ENCODE results near the gene INTS1. TPM values are rescaled to one million over a fixed set of nuclear protein-coding genes. Genes with fewer than 3 reads are reported as not detected.

Gene INTS1
- total and polyA plus RNA-seq, 4 experiments from 2014 or later, result 6.0 to 137 (median 82.2) TPM

DNA sequence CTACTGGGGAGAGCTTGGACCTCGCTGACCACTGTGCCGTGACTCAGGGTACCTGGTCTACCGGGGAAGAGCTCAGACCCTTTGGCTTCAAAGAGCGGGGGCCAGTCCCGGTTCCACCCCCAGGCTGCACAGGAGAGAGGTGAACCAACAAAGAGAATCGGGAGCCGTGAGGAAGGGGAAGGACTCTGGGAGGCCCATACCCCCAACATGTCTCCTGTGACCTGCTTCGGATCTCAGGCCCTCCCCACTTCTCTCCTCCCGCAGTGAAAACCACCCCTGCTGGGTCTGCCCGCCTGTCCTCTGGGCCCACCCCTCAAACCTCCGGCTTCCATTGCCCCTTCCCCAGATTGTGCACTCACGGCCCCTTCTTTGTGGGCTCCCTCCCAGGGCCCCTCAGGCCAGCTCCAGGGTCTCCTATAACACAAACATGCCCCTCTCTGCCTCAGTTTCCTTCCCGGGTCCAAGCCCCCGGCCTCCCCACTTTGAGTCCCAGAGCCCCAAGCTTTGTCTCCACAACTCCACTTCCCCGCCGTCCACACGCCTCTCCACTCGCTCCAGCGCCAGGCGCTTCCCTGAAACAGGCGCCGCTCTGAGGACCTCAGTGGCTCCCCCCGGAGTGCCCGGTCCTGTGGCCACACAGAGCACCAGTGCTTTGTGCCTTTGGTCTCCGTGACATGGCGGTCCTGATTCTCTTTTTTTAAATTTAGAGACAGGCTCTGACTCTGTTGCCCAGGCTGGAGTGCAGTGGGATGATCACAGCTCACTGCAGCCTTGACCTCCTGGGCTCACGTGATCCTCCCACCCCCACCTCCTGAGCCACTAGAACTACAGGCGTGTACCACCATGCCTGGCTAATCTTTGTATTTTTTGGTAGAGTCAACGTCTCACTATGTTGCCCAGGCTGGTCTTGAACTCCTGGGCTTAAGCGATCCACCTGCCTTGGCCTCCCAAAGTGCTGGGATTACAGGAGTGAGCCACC, 7.5 kb upstream of the INTS1 start:
- no peaks in the 10 kb centered on the region for H3K27me3 ChIP-seq (ENCODE audit: insufficient read depth, low read length)
- POLR2A ChIA-PET (ENCODE audit: partially characterized antibody), result no interaction called here
- peaks cover 22% of the 10 kb centered on the region for H3K4me1 ChIP-seq (ENCODE audit: insufficient read depth, low read length)
- peak overlapping the region in 4 of 7 donors; percentile 47 to 61 (median 52) for H3K27ac Mint-ChIP-seq
- H3K9me3 Mint-ChIP-seq, result no peaks in the 10 kb centered on the region
- no peaks in the 10 kb centered on the region for H3K9me3 ChIP-seq (ENCODE audit: control insufficient read depth in 1 of 2, low read length in 2 of 2)
- H3K27ac ChIP-seq (ENCODE audit: low read depth, low read length), result no peak overlapping the region
- no peak overlapping the region for H3K4me3 ChIP-seq (ENCODE audit: low read length in 2 of 2)
- H3K4me1 Mint-ChIP-seq, result peaks cover 4 to 28% (median 16%) of the 10 kb centered on the region in 4 donors
- CTCF ChIA-PET (ENCODE audit: partially characterized antibody), result interaction anchor here (0.6 to 1.0 kb wide), 2 partner anchors 67 to 72 kb away, joined by 3 read pairs; no protein-coding TSS in a partner anchor
- no peaks in the 10 kb centered on the region for H3K36me3 ChIP-seq (ENCODE audit: insufficient read depth, low read length)
- H3K36me3 Mint-ChIP-seq, result no peaks in the 10 kb centered on the region
- H3K27me3 Mint-ChIP-seq, result no peaks in the 10 kb centered on the region
- intact Hi-C loops (cut with micrococcal nuclease), result no loop called here
- peak in 1 of 5 donors; percentile 14 for DNase-seq
- no peak overlapping the region for H3K4me3 Mint-ChIP-seq

DNA sequence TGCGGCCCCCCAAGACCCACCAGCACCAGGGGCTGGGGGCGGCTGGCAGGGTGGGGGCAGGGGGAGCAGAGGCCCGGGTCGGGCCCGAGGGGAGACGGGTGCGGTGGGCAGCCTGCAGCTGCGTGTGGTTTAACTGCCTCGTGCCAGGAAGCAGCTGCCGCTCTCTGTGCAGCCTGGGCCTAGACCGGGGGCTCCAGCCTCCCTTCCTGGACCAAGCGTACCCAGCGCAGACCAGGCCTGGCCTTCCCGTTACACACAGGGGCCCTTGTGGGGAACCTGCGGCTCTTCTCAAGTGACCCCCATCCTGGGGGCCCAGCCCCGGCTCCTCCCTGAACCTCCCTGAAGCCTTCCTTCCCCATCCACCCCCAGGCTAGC, 6.6 kb upstream of the INTS1 start:
- Mint-ChIP-seq H3K27ac (no peak overlapping the region), H3K27me3 (no peaks in the 10 kb centered on the region), H3K9me3 (peaks cover 0 to 1% (median 0%) of the 10 kb centered on the region in 8 donors), H3K36me3 (no peaks in the 10 kb centered on the region), H3K4me1 (peaks cover 6 to 33% (median 19%) of the 10 kb centered on the region in 4 donors), H3K4me3 (no peak overlapping the region)
- no peaks in the 10 kb centered on the region for H3K27me3 ChIP-seq (ENCODE audit: insufficient read depth, low read length)
- peaks cover 29% of the 10 kb centered on the region for H3K4me1 ChIP-seq (ENCODE audit: insufficient read depth, low read length)
- intact Hi-C loops (cut with micrococcal nuclease), result no loop called here
- CTCF ChIA-PET (ENCODE audit: partially characterized antibody), result interaction anchor here (1.6 kb wide), 1 partner anchor 37 kb away, joined by 4 read pairs; no protein-coding TSS in a partner anchor
- H3K27ac ChIP-seq (ENCODE audit: low read depth, low read length), result no peak overlapping the region
- peak in 1 of 5 donors; percentile 31 for DNase-seq
- no peaks in the 10 kb centered on the region for H3K36me3 ChIP-seq (ENCODE audit: insufficient read depth, low read length)
- H3K9me3 ChIP-seq (ENCODE audit: control insufficient read depth in 1 of 2, low read length in 2 of 2), result no peaks in the 10 kb centered on the region
- POLR2A ChIA-PET (ENCODE audit: partially characterized antibody), result interaction anchor here (0.5 kb wide), 1 partner anchor 16 kb away, joined by 3 read pairs; no protein-coding TSS in a partner anchor
- H3K4me3 ChIP-seq (ENCODE audit: low read length in 2 of 2), result no peak overlapping the region

DNA sequence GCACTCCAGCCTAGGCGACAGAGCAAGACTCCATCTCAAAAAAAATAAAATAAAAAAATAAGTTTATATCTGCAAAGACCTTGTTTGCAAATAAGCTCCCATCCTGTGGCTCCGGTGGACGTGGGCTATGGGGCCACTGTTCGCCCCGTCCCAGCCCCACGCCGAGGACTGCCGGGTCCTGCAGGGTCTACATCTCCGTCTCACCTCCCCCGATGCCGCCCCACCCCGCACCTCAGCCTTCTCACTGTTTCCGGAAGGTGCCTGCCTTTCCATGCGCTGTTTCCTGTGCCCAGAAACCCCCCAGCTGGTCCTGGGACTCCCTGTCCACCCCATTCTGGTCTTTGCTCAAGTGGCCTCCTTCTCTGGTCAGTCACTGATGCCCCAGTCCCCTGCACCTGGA, 5.0 kb upstream of the INTS1 start:
- Mint-ChIP-seq H3K4me1 (peaks cover 8 to 36% (median 21%) of the 10 kb centered on the region in 4 donors), H3K9me3 (peaks cover 0 to 3% (median 0%) of the 10 kb centered on the region in 8 donors), H3K4me3 (no peak overlapping the region), H3K36me3 (peaks cover 0 to under 1% of the 10 kb centered on the region in 2 donors), H3K27me3 (no peaks in the 10 kb centered on the region), H3K27ac (peak overlapping the region in 1 of 7 donors; percentile 66)
- ChIA-PET POLR2A (ENCODE audit: partially characterized antibody) (no interaction called here), CTCF (ENCODE audit: partially characterized antibody) (interaction anchor here (0.6 to 1.6 kb wide), 2 partner anchors 35 to 247 kb away, joined by 3 to 4 read pairs; no protein-coding TSS in a partner anchor)
- H3K27me3 ChIP-seq (ENCODE audit: insufficient read depth, low read length), result no peaks in the 10 kb centered on the region
- H3K9me3 ChIP-seq (ENCODE audit: control insufficient read depth in 1 of 2, low read length in 2 of 2), result no peaks in the 10 kb centered on the region
- H3K4me1 ChIP-seq (ENCODE audit: insufficient read depth, low read length), result peaks cover 30% of the 10 kb centered on the region
- no peak overlapping the region for H3K4me3 ChIP-seq (ENCODE audit: low read length in 2 of 2)
- DNase-seq, result peak in 1 of 5 donors; percentile 1
- no peak overlapping the region for H3K27ac ChIP-seq (ENCODE audit: low read depth, low read length)
- intact Hi-C loops (cut with micrococcal nuclease), result no loop called here
- H3K36me3 ChIP-seq (ENCODE audit: insufficient read depth, low read length), result no peaks in the 10 kb centered on the region

DNA sequence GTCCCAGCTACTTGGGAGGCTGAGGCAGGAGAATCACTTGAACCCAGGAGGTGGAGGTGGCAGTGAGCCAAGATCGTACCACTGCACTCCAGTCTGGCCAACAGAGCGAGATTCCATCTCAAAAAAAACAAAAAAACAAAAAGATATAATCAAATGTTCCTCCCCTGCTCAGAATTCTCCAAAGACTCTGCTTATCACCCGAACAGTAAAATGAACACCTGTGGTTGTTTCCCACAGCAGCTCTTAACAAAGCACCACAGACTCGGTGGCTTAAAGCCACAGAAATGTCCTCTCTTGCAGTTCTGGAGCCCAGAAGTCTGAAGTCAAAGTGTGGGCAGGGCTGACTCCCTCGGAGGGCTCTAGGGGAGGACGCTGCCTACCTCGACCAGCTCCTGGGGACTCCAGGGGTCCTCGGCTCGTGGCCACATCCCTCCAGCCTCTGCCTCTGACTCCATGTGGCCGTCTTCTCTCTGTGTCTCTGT, 4.1 kb upstream of the INTS1 start:
- POLR2A ChIA-PET (ENCODE audit: partially characterized antibody), result no interaction called here
- H3K9me3 Mint-ChIP-seq, result peaks cover 0 to 3% (median 0%) of the 10 kb centered on the region in 8 donors
- H3K27me3 ChIP-seq (ENCODE audit: insufficient read depth, low read length), result no peaks in the 10 kb centered on the region
- H3K27me3 Mint-ChIP-seq, result no peaks in the 10 kb centered on the region
- H3K4me1 ChIP-seq (ENCODE audit: insufficient read depth, low read length), result peaks cover 32% of the 10 kb centered on the region
- no peaks in the 10 kb centered on the region for H3K9me3 ChIP-seq (ENCODE audit: control insufficient read depth in 1 of 2, low read length in 2 of 2)
- no peak overlapping the region for H3K27ac ChIP-seq (ENCODE audit: low read depth, low read length)
- H3K4me3 Mint-ChIP-seq, result no peak overlapping the region
- intact Hi-C loops (cut with micrococcal nuclease), result no loop called here
- no peaks in the 10 kb centered on the region for H3K36me3 ChIP-seq (ENCODE audit: insufficient read depth, low read length)
- DNase-seq, result peak in 1 of 5 donors; percentile 17
- CTCF ChIA-PET (ENCODE audit: partially characterized antibody), result no interaction called here
- no peak overlapping the region for H3K4me3 ChIP-seq (ENCODE audit: low read length in 2 of 2)
- peak overlapping the region in 2 of 7 donors; percentile 25 to 66 for H3K27ac Mint-ChIP-seq
- peaks cover 8 to 34% (median 21%) of the 10 kb centered on the region in 4 donors for H3K4me1 Mint-ChIP-seq
- H3K36me3 Mint-ChIP-seq, result peaks cover 0 to 2% of the 10 kb centered on the region in 2 donors

DNA sequence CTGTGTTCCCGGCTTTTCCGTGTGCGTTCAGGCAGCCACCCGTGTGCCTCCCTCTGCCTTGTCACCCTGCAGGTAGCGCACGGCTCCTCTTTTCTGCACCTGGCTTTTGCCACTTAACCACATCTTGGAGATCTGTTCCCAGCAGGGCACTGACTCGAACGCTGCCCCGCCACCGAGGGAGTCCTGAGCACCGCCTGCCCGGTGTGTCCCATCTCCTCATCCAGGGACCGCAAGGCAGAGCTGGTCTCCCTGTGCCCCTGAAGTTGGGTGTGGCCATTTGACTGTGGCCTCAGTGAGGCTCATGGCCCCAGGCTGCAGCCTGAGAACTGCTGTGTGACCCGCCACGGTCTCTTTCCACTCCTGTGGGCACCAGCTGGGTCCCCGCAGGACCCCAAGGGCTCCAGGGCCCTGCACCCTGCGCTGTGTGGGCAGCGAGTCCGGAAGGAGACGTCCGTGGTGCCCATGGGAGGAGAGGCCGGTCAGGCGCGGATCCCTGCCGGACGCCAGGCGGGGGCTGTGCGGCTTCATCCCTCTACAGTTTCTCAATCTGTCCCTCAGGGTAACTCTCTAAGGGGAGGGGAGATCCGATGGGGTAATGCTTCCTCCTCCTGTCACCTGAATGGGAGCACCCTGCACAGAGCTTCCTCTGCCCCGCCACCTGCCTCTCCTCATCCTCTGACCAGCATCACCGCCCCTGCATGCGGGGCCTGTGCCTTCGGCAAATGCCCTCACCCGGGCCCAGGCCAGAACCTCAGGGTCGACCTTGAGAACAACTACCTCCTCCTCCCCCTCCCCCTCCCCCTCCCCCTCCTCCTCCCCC, 1.8 kb upstream of the INTS1 start:
- H3K4me1 Mint-ChIP-seq, result peaks cover 15 to 37% (median 29%) of the 10 kb centered on the region in 4 donors
- H3K27ac Mint-ChIP-seq, result peak overlapping the region in 2 of 7 donors; percentile 42 to 78
- H3K27ac ChIP-seq (ENCODE audit: low read depth, low read length), result no peak overlapping the region
- peaks cover 34% of the 10 kb centered on the region for H3K4me1 ChIP-seq (ENCODE audit: insufficient read depth, low read length)
- H3K27me3 Mint-ChIP-seq, result no peaks in the 10 kb centered on the region
- CTCF ChIA-PET (ENCODE audit: partially characterized antibody), result interaction anchor here (0.7 kb wide), 1 partner anchor 1357 kb away, joined by 3 read pairs; no protein-coding TSS in a partner anchor
- POLR2A ChIA-PET (ENCODE audit: partially characterized antibody), result interaction anchor here (1.4 to 3.8 kb wide), 2 partner anchors 27 to 32 kb away, joined by 4 to 16 read pairs; no protein-coding TSS in a partner anchor
- no peaks in the 10 kb centered on the region for H3K9me3 ChIP-seq (ENCODE audit: control insufficient read depth in 1 of 2, low read length in 2 of 2)
- intact Hi-C loops (cut with micrococcal nuclease), result no loop called here
- H3K36me3 ChIP-seq (ENCODE audit: insufficient read depth, low read length), result peaks cover 16% of the 10 kb centered on the region
- no peak overlapping the region for H3K4me3 ChIP-seq (ENCODE audit: low read length in 2 of 2)
- H3K4me3 Mint-ChIP-seq, result peak overlapping the region; percentile 13 to 69 (median 62)
- peak in 1 of 5 donors; percentile 24 for DNase-seq
- peaks cover 3 to 15% of the 10 kb centered on the region in 2 donors for H3K36me3 Mint-ChIP-seq
- no peaks in the 10 kb centered on the region for H3K27me3 ChIP-seq (ENCODE audit: insufficient read depth, low read length)
- peaks cover 0 to 3% (median 0%) of the 10 kb centered on the region in 8 donors for H3K9me3 Mint-ChIP-seq

DNA sequence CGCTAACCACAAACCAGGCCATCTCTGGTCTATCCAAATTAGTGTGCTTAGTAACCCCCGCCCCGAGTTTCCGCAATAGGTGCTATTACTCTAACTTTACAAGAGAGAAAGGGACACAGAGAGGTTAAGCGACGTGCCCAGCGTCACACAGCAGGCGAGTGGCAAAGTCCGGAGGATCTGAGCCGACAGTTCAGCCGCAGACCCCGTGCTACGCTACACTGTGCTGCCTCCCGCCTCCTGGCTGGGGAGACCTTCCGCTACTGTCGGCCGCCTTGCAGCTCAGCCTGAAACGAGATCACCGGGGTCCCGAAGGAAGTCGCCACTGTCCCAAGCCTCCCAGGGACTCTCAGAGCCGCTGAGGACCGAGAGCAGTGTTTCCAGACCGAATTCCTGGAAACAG, 799 bp downstream of the INTS1 start:
- H3K9me3 ChIP-seq (ENCODE audit: control insufficient read depth in 1 of 2, low read length in 2 of 2), result no peaks in the 10 kb centered on the region
- no peaks in the 10 kb centered on the region for H3K27me3 Mint-ChIP-seq
- H3K4me3 Mint-ChIP-seq, result peak overlapping the region; percentile 79 to 87 (median 86)
- peak in 1 of 5 donors; percentile 13 for DNase-seq
- ChIA-PET CTCF (ENCODE audit: partially characterized antibody) (no interaction called here), POLR2A (ENCODE audit: partially characterized antibody) (interaction anchor here (1.2 kb wide), 1 partner anchor 10 kb away, joined by 4 read pairs; no protein-coding TSS in a partner anchor)
- H3K36me3 ChIP-seq (ENCODE audit: insufficient read depth, low read length), result peaks cover 20% of the 10 kb centered on the region
- peaks cover 21 to 38% (median 33%) of the 10 kb centered on the region in 4 donors for H3K4me1 Mint-ChIP-seq
- H3K27ac Mint-ChIP-seq, result peak overlapping the region; percentile 66 to 87 (median 81)
- intact Hi-C loops (cut with micrococcal nuclease), result no loop called here
- H3K9me3 Mint-ChIP-seq, result peaks cover 0 to 3% (median 0%) of the 10 kb centered on the region in 8 donors
- peak overlapping the region; percentile 59 for H3K27ac ChIP-seq (ENCODE audit: low read depth, low read length)
- H3K4me3 ChIP-seq (ENCODE audit: low read length in 2 of 2), result peak overlapping the region; percentile 57 to 89
- H3K36me3 Mint-ChIP-seq, result peaks cover 3 to 27% of the 10 kb centered on the region in 2 donors
- H3K4me1 ChIP-seq (ENCODE audit: insufficient read depth, low read length), result peaks cover 34% of the 10 kb centered on the region
- no peaks in the 10 kb centered on the region for H3K27me3 ChIP-seq (ENCODE audit: insufficient read depth, low read length)
